HG03571 (cell line): ENCODE data around the gene DEFB123.
"Not testable (repeated sequence)": the region's sequence is repeated elsewhere in the genome, so short reads cannot be mapped to it uniquely, and the experiment has no call there.

Experiments
- ATAC-seq: cut with Tn5 transposase; IDR thresholded peaks from one replicate; pipeline ENCODE4 v1.9.1; 2021; ENCODE audit not compliant: unreplicated experiment

The DEFB123 gene, protein sequence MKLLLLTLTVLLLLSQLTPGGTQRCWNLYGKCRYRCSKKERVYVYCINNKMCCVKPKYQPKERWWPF

DNA sequence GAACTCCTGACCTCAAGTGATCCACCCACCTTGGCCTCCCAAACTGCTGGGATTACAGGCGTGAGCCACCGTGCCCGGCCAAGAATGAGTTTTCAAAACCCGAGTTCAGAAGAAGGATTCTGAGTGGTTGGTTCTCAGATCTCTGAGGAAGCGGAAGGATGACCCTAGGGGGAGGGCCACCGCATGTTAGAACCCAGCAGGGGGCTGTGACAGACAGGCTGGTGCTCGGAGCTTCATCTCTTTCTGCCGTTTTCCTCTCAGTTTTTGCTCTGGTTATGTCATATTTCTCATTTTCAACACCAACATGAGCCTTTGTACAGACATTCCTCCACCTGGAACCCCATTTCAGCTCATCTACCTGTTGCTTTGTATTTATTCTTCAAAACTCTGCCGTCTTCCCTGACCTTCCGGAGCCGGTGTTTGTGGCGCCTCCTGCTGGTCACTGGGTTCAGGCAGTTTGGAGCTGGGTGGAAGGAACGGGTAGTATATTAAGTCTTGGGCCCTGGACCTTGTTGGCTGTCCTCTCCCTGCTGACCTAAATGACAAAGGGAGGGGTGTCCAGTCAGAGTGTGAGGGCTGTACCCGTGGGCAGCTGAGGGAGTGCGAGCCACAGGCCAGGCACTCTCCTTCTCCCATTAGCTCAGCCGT, at the start of gene DEFB123:
DEFB123 (plus strand) TSS at position 621 of the 648 bp plus-strand sequence. CDS start 67 bp downstream, outside the sequence.
- no peak for ATAC-seq

GRCh38 chr20:31392836-31393235, 47.6 kb upstream of the DEFB123 start:
- no peak for ATAC-seq

DNA sequence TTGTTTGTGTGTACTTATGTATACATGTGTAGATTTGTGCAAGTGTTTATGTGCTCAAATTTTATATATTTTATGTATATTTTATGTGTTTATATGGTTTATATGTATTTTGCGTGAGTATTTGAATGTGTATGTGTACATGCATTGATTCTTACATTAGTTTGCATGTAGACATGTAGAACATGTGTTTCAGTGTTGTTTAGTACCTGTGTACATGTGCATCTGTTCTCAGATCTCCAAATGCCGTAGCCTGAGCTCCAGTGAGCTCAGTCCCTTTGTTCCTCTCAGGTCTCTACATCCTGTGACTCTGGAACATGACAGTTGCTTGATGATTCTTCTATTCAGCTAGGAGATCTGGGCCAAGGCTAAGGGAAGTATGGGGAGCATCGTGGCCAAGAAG, 45.5 kb upstream of the DEFB123 start:
- ATAC-seq: no peak

DNA sequence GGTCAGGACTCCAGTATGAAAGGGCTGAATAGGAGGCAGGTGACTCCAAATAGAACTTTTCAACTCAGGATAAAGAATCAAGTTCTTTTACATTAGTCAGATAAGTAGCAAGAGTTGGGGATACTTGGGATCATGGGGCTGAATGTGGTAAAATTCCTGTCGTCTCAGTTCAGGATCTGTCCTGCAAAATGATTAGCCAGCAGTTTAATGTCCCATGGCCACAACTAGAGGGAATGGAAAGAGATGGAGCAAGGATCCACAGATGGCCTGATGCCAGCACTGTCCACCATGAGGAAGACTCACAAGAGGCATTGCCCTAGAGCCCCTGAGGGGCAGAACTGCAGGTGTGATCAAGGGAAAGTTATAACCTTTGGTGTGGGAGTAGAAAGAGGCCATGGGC, 36.5 kb upstream of the DEFB123 start:
- no peak for ATAC-seq

DNA sequence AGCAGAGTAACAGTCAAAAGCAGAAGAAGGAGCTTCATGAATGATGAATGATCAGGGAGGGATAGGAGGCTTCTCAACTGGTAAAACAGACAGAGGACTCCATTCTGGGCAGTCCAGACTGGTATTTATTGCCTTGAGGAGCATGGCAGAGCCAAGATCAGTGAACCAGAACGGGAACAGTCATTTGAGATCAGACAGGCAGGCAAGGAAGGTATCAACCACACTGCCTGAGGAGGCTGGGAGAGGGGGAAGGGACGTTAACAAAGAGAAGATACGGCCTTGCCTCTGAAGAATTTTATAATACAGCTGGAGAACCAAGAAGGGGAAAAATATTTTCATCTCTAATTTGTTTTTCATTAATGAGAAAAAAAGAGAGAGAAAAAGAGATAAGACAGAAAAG, 34.3 kb upstream of the DEFB123 start, which contains the start of gene DEFB121:
DEFB121 (minus strand) TSS at position 101 of the 400 bp plus-strand sequence; CDS start at position 38, 63 bp downstream.
- ATAC-seq: no peak

DNA sequence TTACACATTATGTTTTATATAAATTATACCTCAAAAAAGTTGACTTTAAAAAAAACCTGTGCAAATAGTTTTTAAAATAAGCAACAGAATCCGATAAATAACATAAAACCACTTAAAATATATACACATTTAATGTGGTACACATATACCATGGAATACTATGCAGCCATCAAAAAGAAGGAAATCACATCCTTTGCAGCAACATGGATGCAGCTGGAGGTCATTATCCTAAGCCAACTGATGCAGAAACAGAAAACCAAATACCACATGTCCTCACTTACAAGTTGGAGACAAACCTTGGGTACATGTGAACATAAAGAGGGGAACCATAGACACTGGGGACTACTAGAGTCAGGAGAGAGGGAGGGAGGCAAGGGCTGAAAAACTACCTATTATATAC, 30.4 kb upstream of the DEFB123 start:
- ATAC-seq: no peak

DNA sequence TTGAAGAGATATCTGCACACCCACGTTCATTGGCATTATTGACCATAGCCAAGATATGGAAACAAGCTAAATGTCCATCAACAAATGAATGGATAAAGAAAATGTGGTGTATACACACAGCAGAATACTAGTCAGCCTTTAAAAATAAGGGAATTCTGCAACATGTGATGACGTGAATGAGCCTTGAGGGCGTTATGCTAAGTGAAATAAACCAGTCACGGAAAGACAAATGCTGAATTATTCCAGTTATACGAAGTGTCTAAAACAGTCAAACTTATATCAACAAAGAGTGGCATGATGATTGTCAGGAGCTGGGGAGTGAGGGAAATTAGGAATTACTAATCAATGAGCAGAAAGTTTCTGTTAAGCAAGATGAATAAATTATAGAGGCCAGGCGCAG, 26.1 kb upstream of the DEFB123 start:
- no peak for ATAC-seq

GRCh38 chr20:31415653-31416052, 24.8 kb upstream of the DEFB123 start:
- ATAC-seq: no peak

DNA sequence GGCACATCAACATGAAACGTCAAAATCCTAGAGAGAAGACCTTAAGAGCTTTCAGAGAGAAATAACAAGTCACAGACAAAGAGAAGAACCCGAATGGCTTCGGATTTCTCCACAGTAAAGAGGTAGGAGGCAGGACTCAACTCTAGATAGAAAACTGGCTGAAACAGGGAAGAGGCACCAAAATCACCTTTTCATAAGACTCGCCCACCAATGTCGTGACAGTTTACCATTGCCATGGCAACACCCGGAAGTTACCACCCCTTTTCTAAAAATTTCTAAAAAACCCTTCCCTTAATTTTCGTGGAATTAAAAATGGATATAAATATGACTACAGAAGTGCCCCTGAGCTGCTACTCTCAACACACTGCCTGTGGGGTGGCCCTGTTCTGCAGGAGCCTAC, 22.1 kb upstream of the DEFB123 start:
- ATAC-seq: no peak

GRCh38 chr20:31425797-31426196, 14.6 kb upstream of the DEFB123 start:
- ATAC-seq: no peak

GRCh38 chr20:31426891-31427551, 13.4 kb upstream of the DEFB123 start:
- ATAC-seq: not testable (repeated sequence)

- ATAC-seq: not testable (repeated sequence)
Observed at GRCh38 chr20:31427576-31427975, 12.9 kb upstream of the DEFB123 start.

DNA sequence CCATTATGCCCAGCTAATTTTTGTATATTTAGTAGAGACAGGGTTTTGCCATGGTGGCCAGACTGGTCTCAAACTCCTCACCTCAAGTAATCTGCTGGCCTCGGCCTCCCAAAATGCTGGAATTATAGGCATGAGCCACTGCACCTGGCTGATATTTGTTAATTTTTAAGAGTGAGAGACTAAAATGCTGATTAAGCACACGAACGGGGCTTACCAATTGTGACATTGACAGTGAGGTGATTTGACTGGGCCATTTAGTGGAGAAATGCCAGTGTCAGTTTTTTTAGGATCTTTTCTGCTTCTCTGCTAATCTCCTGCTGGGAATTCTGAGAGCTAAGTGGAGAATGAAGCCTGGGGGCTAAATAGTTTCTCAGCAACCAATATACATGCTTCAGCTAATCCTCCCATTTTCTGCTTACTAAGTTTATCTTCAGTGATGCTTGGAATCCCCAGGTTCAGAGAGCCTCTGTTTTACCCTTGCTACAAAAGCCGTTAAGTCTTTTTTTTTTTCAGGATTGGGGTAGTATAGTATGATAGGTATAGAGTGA, 9.8 kb upstream of the DEFB123 start:
- no peak for ATAC-seq

GRCh38 chr20:31446084-31446819, 5.8 kb downstream of the DEFB123 start:
- ATAC-seq: no peak

DNA sequence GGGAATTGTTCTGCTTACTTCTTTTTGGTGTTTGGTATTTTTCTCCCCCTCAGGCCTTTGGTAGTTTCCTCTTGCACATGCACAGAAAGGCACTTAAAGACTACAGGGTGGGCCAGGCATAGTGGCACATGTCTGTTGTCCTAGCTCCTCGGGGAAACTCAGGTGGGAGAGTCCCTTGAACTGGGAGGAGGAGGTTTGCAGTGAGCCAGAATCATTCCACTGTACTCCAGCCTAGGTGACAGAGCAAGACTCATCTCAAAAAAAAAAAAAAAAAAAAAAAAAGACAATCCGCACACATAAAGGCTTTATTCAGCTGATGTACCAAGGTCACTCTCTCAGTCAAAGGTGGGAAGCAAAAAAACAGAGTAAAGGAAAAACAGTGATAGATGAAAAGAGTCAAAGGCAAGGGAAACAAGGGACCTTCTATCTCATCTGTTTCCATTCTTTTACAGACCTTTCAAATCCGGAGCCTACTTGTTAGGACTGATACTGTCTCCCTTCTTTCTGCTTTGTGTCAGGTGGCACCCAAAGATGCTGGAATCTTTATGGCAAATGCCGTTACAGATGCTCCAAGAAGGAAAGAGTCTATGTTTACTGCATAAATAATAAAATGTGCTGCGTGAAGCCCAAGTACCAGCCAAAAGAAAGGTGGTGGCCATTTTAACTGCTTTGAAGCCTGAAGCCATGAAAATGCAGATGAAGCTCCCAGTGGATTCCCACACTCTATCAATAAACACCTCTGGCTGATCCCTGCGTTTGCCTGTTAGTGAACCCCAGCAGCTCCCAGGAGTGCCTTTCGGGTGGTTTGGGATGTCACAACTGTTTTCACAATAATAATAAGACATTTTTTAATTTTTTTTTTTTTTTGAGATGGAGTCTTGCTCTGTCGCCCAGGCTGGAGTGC, 9.3 kb downstream of the DEFB123 start:
- no peak for ATAC-seq

GRCh38 chr20:31452575-31452974, 12.1 kb downstream of the DEFB123 start:
- ATAC-seq: no peak

- no peak for ATAC-seq
Observed at GRCh38 chr20:31454361-31454760, 13.9 kb downstream of the DEFB123 start.

DNA sequence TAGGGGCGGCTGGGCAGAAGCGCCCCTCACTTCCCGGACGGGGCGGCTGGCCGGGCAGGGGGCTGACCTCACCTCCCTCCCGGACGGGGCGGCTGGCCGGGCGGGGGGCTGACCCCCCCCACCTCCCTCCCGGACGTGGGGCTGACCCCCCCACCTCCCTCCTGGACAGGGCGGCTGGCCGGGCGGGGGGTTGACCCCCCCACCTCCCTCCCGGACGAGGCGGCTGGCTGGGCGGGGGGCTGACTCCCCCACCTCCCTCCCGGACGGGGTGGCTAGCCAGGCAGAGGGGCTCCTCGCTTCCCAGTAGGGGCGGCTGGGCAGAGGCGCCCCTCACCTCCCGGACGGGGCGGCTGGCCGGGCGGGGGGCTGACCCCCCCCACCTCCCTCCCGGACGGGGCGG, 30.5 kb downstream of the DEFB123 start:
- not testable (repeated sequence) for ATAC-seq

GRCh38 chr20:31472395-31473330, 32.2 kb downstream of the DEFB123 start:
- no peak for ATAC-seq
